Neutrophil (primary cell): ENCODE measurements around the gene LPP.

Experiments
- H3K27ac ChIP-seq: fragments of 200-600 bp; sonication (generic); 2 replicates; pipeline ENCODE4 v1.5.1; 2016; ENCODE audit warnings: mild to moderate bottlenecking, moderate library complexity
- H3K27me3 ChIP-seq: fragments of 200-600 bp; sonication (generic); 2 replicates; pipeline ENCODE4 v1.6.0; 2016; ENCODE audit warnings: mild to moderate bottlenecking
- H3K36me3 ChIP-seq: fragments of 200-600 bp; sonication (generic); 2 replicates; pipeline ENCODE4 v1.5.1; 2017
- H3K4me1 ChIP-seq, 2 experiments: fragments of 200-600 bp in 1 of 2; sonication (generic) in 1 of 2; 1 replicate in 1 of 2; 2 replicates in 1 of 2; pipeline versions ENCODE4 v1.5.1 to v1.6.1; 2013 to 2016; ENCODE audit warnings: low read depth in 1 of 2, low read length in 1 of 2, mild to moderate bottlenecking in 1 of 2, moderate library complexity in 1 of 2; ENCODE audit not compliant: control insufficient read depth in 1 of 2, insufficient read depth in 1 of 2
- H3K4me3 ChIP-seq, 2 experiments: fragments of 200-600 bp in 1 of 2; sonication (generic) in 1 of 2; 1 replicate in 1 of 2; 2 replicates in 1 of 2; pipeline ENCODE4 v1.5.1; 2013 to 2016; ENCODE audit warnings: low read depth in 1 of 2, low read length in 1 of 2, mild to moderate bottlenecking in 1 of 2, moderate library complexity in 1 of 2
- H3K9me3 ChIP-seq: fragments of 200-600 bp; sonication (generic); 2 replicates; pipeline ENCODE4 v1.5.1; 2016
- TF ChIP-seq, protein P1 (sequence below): fragments of 200-600 bp; sonication (generic); IDR thresholded peaks from 2 replicates; pipeline ENCODE4 v1.5.1; 2016; ENCODE audit warnings: antibody characterized with exemption

The LPP gene

DNA sequence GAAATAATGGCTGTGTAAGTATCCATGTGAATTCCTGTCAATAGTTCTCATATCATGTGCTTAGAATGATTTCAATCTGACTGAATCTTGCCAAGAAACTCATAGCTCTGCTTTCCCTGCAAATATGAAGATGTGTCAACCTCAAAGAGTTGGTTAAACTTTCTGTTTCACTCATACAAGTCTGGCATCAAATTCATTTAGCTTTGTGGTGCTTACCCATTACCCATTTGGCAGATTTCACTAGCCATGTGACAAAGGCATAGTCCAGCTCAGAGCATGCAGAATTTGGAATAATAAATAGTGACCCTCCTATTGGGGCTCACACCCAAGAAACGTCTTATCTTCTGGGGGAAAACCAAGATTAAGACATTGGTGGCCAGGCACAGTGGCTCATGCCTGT lies 761.2 kb downstream of the LPP start:
- no peaks in the 10 kb centered on the region for H3K27me3 ChIP-seq
- no peak overlapping the region for H3K27ac ChIP-seq
- H3K4me1 ChIP-seq = peaks cover 15 to 18% of the 10 kb centered on the region in 2 experiments
- no peaks in the 10 kb centered on the region for H3K9me3 ChIP-seq
- H3K4me3 ChIP-seq = no peak overlapping the region
- TF ChIP-seq, protein P1, sequence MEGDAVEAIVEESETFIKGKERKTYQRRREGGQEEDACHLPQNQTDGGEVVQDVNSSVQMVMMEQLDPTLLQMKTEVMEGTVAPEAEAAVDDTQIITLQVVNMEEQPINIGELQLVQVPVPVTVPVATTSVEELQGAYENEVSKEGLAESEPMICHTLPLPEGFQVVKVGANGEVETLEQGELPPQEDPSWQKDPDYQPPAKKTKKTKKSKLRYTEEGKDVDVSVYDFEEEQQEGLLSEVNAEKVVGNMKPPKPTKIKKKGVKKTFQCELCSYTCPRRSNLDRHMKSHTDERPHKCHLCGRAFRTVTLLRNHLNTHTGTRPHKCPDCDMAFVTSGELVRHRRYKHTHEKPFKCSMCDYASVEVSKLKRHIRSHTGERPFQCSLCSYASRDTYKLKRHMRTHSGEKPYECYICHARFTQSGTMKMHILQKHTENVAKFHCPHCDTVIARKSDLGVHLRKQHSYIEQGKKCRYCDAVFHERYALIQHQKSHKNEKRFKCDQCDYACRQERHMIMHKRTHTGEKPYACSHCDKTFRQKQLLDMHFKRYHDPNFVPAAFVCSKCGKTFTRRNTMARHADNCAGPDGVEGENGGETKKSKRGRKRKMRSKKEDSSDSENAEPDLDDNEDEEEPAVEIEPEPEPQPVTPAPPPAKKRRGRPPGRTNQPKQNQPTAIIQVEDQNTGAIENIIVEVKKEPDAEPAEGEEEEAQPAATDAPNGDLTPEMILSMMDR = no peak
- H3K36me3 ChIP-seq = no peaks in the 10 kb centered on the region

GRCh38 chr3:188916934-188917401 lies 763.0 kb downstream of the LPP start:
- Histone ChIP-seq H3K9me3 (no peaks in the 10 kb centered on the region), H3K27me3 (no peaks in the 10 kb centered on the region), H3K4me3 (no peak overlapping the region), H3K4me1 (peaks cover 15 to 18% of the 10 kb centered on the region in 2 experiments), H3K27ac (no peak overlapping the region), H3K36me3 (no peaks in the 10 kb centered on the region)
- TF ChIP-seq, protein P1 = no peak

GRCh38 chr3:188918093-188918492 lies 764.1 kb downstream of the LPP start:
- Histone ChIP-seq H3K4me3 (no peak overlapping the region), H3K27ac (no peak overlapping the region), H3K4me1 (peaks cover 15 to 18% of the 10 kb centered on the region in 2 experiments), H3K9me3 (no peaks in the 10 kb centered on the region), H3K27me3 (no peaks in the 10 kb centered on the region), H3K36me3 (no peaks in the 10 kb centered on the region)
- TF ChIP-seq, protein P1 = no peak

DNA sequence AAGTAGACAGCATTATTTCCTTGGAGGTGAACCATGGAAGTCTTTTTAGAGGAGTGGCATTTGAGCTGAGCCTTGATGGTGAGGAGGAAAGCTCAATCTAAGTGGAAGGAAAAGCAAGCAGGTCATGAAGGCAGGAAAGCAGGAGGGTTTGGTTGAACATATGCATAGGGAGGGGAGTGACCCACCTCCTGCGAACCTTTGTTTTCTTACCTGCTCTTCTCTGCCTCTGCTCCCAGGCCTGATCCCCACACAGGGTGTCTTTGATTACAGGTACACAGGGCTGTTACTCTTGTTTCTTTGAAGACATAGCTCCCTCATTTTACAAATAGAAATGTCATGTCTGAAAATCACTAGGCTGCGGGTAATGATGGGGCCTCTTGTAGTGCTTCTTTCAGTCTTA lies 769.7 kb downstream of the LPP start:
- TF ChIP-seq, protein P1 = no peak
- Histone ChIP-seq H3K27me3 (no peaks in the 10 kb centered on the region), H3K4me1 (no peaks in the 10 kb centered on the region), H3K27ac (no peak overlapping the region), H3K36me3 (no peaks in the 10 kb centered on the region), H3K9me3 (no peaks in the 10 kb centered on the region), H3K4me3 (no peak overlapping the region)

- TF ChIP-seq, protein P1 = no peak
- H3K9me3 ChIP-seq = no peaks in the 10 kb centered on the region
- H3K4me1 ChIP-seq = no peaks in the 10 kb centered on the region
- H3K27me3 ChIP-seq = no peaks in the 10 kb centered on the region
- H3K4me3 ChIP-seq = no peak overlapping the region
- H3K27ac ChIP-seq = no peak overlapping the region
- H3K36me3 ChIP-seq = no peaks in the 10 kb centered on the region
Measured at GRCh38 chr3:188925376-188925775, 771.4 kb downstream of the LPP start.

- TF ChIP-seq, protein P1 = no peak
- H3K9me3 ChIP-seq = no peaks in the 10 kb centered on the region
- no peaks in the 10 kb centered on the region for H3K36me3 ChIP-seq
Measured at GRCh38 chr3:188926111-188926510, 772.2 kb downstream of the LPP start.

More at GRCh38 chr3:188926111-188926510, 772.2 kb downstream of the LPP start:
- H3K27ac ChIP-seq = no peak overlapping the region
- H3K4me3 ChIP-seq = no peak overlapping the region
- H3K4me1 ChIP-seq = no peaks in the 10 kb centered on the region
- H3K27me3 ChIP-seq = no peaks in the 10 kb centered on the region
